ENCODE data around the gene CPED1. TPM values are rescaled to one million over a fixed set of nuclear protein-coding genes. Genes with fewer than 3 reads are reported as not detected.

CPED1 gene
- total RNA-seq, 1 experiment from 2014 or later: 0.44 TPM

GRCh38 chr7:121041516-121042148, 53.1 kb downstream of the CPED1 start (continued):
- TF ChIP-seq GABPB1 (CRISPR knock-in tag; IDR thresholded peaks at IDR 0.05) (no peak), ETV6 (CRISPR knock-in tag; IDR thresholded peaks at IDR 0.05) (no peak), FOXP4 (CRISPR knock-in tag; IDR thresholded peaks at IDR 0.05) (no peak), MXD4 (CRISPR knock-in tag; IDR thresholded peaks at IDR 0.05; ENCODE audit: borderline replicate concordance) (no peak)
- TF ChIP-seq, protein P1, sequence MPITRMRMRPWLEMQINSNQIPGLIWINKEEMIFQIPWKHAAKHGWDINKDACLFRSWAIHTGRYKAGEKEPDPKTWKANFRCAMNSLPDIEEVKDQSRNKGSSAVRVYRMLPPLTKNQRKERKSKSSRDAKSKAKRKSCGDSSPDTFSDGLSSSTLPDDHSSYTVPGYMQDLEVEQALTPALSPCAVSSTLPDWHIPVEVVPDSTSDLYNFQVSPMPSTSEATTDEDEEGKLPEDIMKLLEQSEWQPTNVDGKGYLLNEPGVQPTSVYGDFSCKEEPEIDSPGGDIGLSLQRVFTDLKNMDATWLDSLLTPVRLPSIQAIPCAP (CRISPR knock-in tag; IDR thresholded peaks at IDR 0.05): no peak
- TF ChIP-seq, protein P2, sequence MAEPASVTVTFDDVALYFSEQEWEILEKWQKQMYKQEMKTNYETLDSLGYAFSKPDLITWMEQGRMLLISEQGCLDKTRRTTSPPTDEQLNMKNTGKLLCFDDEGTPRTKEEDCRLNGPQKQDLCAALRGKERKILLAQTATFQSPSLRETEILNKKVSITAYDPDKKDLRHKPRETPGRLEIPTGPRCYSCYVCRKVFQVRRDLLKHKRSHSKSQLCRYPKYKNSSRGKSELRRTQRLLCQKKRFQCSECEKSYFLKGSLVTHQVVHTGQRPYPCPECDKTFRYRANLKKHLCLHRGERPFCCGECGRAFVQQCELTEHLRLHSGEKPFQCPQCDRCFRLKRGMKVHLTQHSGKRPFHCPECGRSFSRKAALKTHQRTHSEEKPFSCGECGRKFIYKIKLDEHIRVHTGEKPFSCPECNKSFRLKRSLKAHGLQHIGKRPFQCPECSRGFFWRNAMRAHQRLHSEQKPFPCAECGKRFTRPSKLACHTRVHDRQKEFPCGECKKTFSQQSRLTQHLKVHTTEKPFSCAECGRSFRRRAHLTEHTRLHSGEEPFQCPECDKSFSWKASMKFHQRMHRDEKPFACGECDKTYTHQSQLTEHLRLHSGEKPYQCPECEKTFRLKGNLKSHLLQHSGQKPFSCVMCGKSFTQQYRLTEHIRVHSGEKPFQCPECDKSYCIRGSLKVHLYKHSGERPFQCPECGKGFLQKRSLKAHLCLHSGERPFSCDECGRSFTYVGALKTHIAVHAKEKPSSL (CRISPR knock-in tag; conservative IDR thresholded peaks at IDR 0.05): no peak

DNA sequence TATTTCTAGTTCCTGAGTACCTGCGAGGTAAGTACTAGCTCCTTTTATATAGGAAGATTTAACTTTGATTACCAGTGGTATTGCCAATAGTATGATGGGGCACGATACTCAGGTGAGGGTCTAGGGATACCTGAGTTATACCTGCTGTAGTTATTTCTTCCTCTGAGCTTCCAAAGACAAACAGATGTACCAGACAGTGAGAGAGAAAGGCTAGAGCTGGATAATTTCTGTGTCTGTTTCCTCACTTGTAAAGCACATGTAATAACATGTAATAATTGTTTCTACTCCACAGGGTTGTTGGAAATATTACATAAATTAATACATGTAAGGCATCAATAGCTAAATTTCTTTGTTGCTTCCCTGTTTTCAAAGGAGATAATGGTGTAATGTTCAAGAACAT, 53.7 kb downstream of the CPED1 start:
- DNase-seq (ENCODE audit: low spot score): no peak
- no peaks in the 10 kb centered on the region for H3K9me3 Mint-ChIP-seq
- H3K4me1 Mint-ChIP-seq: peaks cover 7% of the 10 kb centered on the region
- no peaks in the 10 kb centered on the region for H3K27me3 Mint-ChIP-seq (ENCODE audit: low read depth)
- CTCF ChIA-PET: no interaction called here
- POLR2A ChIA-PET: interaction anchor here (0.6 to 0.7 kb wide), 2 partner anchors 52 to 92 kb away, joined by 3 read pairs; partner anchors contain the start of gene ING3
- H3K4me3 Mint-ChIP-seq: no peak overlapping the region
- TF ChIP-seq ZNF317 (CRISPR knock-in tag; IDR thresholded peaks at IDR 0.05; ENCODE audit: borderline replicate concordance, low read depth): no peak
- H3K27ac Mint-ChIP-seq: no peak overlapping the region
- no peaks in the 10 kb centered on the region for H3K36me3 Mint-ChIP-seq
- no peak for ATAC-seq

DNA sequence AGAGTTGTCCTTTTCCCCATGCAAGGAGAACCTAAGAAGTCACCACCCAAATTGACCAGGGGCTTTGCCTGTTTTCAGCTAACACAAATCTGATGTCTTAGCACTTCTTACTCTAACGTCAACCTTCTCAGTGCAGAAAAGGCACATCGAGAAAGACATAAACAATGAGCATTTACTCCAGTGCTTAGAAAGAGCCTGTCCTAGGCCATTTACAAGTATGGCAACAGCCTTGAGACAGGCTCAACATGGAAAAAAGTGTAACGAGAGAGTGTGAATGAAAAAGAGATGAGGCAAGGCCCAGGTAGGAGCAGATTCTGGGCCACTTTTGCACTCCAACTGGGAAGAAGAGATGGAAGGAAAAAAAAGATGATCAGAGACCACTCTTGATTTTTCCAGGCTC, 54.4 kb downstream of the CPED1 start:
- DNase-seq (ENCODE audit: low spot score) (no peak), ATAC-seq (no peak)
- TF ChIP-seq, protein P3, sequence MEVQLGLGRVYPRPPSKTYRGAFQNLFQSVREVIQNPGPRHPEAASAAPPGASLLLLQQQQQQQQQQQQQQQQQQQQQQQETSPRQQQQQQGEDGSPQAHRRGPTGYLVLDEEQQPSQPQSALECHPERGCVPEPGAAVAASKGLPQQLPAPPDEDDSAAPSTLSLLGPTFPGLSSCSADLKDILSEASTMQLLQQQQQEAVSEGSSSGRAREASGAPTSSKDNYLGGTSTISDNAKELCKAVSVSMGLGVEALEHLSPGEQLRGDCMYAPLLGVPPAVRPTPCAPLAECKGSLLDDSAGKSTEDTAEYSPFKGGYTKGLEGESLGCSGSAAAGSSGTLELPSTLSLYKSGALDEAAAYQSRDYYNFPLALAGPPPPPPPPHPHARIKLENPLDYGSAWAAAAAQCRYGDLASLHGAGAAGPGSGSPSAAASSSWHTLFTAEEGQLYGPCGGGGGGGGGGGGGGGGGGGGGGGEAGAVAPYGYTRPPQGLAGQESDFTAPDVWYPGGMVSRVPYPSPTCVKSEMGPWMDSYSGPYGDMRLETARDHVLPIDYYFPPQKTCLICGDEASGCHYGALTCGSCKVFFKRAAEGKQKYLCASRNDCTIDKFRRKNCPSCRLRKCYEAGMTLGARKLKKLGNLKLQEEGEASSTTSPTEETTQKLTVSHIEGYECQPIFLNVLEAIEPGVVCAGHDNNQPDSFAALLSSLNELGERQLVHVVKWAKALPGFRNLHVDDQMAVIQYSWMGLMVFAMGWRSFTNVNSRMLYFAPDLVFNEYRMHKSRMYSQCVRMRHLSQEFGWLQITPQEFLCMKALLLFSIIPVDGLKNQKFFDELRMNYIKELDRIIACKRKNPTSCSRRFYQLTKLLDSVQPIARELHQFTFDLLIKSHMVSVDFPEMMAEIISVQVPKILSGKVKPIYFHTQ (CRISPR knock-in tag; IDR thresholded peaks at IDR 0.05): no peak
- TF ChIP-seq ZNF219 (CRISPR knock-in tag; IDR thresholded peaks at IDR 0.05; ENCODE audit: borderline replicate concordance) (no peak), NR1H2 (CRISPR knock-in tag; IDR thresholded peaks at IDR 0.05) (no peak)
- Mint-ChIP-seq H3K36me3 (no peaks in the 10 kb centered on the region), H3K4me1 (peaks cover 7% of the 10 kb centered on the region), H3K9me3 (0 out of 2 replicates have a peak, but pooled peaks cover 2% of the 10 kb centered on the region), H3K27ac (no peak overlapping the region; the same call in 1 of the 2 replicates), H3K4me3 (no peak overlapping the region), H3K27me3 (ENCODE audit: low read depth) (no peaks in the 10 kb centered on the region)
- ChIA-PET CTCF (interaction anchor here (1.4 to 1.5 kb wide), 2 partner anchors 16 to 54 kb away, joined by 4 read pairs; partner anchors contain the start of gene CPED1), POLR2A (interaction anchor here (0.6 kb wide), 1 partner anchor 93 kb away, joined by 3 read pairs; the partner anchor contains the start of gene ING3)

Data from WTC11 (cell line).